Colonic mucosa (tissue), 4 donors: ENCODE measurements around the gene KRT74. TPM values are rescaled to one million over a fixed set of nuclear protein-coding genes. Genes with fewer than 3 reads are reported as not detected.

ENCODE experiments used
- DNase-seq: peaks from one replicate; pipeline ENCODE4 v3.0.0-alpha.2; 2020
- H3K27ac ChIP-seq: fragments of 200-600 bp; one replicate; pipeline ENCODE4 v1.8.0; 2021
- H3K27me3 ChIP-seq: fragments of 200-600 bp; one replicate; pipeline ENCODE4 v1.8.0; 2021
- H3K36me3 ChIP-seq: fragments of 200-600 bp; one replicate; pipeline ENCODE4 v1.8.0; 2021
- H3K4me1 ChIP-seq: fragments of 200-600 bp; one replicate; pipeline ENCODE4 v1.8.0; 2021; ENCODE audit warnings: mild to moderate bottlenecking
- H3K4me3 ChIP-seq: fragments of 200-600 bp; one replicate; pipeline ENCODE4 v1.8.0; 2021
- H3K9ac ChIP-seq, 2 donors: one replicate each; pipeline ENCODE4 v1.7.0; 2013; ENCODE audit warnings: control low read depth in 2 of 2, low read depth in 2 of 2, low read length in 2 of 2
- H3K9me3 ChIP-seq: fragments of 200-600 bp; one replicate; pipeline ENCODE4 v1.8.0; 2021
- intact Hi-C: fragments of 100-400 bp; cut with DNase I; formaldehyde crosslinking; loops from one replicate; pipeline ENCODE4 v1.14.1; 2022
- total RNA-seq, 2 donors: library from RNA; stranded (reverse); fragmentation: NEBNext Ultra II Directional in 1 of 2; extraction: Animal tissue kit (Norgen Biotek cat#: 25700) in 1 of 2; gene quantifications; one replicate each; pipeline ENCODE4 v1.2.1, GENCODE V29; 2021
- TF ChIP-seq, protein P1 (sequence below): fragments of 200-600 bp; IDR thresholded peaks from one replicate; pipeline ENCODE4 v1.8.0; 2022; ENCODE audit warnings: antibody characterized with exemption, mild to moderate bottlenecking
- donor health status: healthy.
- donor health status: DM: no; HTN: no; CAD: no.
- donor health status: DM: no; HTN: no; CAD: no.

KRT74 gene
- total RNA-seq, 2 donors from 2014 or later = not detected

DNA sequence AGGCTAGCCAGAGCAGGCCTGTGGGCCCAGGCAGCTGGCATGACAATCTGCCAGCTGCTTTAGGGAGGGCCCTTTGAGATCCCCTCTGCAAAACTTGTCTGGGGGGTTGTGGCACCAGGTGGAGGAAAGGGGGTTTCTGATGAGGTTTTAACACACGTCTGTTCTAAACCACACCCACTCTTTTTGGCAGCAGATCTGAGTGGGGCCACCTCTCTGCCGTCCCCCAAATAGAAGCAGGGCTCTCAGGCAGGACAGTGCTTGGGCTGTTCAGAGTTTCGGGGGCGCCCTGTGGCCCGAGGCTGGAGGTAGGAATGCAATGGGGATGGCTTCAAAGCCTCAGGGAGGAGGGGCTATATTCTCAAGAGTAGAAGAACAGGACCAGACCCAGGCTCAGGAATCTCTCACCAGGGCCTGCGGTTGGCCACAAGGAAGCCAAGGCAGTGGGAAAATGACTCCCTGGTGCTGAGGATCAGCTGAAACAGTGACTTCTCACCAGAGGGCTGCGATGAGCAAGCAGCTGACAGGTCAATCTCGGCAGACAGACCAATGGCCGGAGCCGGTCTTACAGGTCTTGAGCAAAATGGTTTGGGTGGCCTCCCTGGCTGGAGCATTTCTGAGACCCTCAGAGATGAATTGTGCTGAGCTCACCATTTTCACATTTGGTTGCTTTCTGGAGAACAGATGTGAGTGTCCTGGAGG lies 51.9 kb downstream of the KRT74 start:
- peak; percentile 6 for DNase-seq
- intact Hi-C loops = no loop called here
- Histone ChIP-seq H3K27ac (no peak overlapping the region), H3K9ac (no peak overlapping the region), H3K4me3 (no peak overlapping the region), H3K36me3 (no peaks in the 10 kb centered on the region), H3K9me3 (no peaks in the 10 kb centered on the region), H3K4me1 (no peaks in the 10 kb centered on the region), H3K27me3 (no peaks in the 10 kb centered on the region)
- TF ChIP-seq, protein P1, sequence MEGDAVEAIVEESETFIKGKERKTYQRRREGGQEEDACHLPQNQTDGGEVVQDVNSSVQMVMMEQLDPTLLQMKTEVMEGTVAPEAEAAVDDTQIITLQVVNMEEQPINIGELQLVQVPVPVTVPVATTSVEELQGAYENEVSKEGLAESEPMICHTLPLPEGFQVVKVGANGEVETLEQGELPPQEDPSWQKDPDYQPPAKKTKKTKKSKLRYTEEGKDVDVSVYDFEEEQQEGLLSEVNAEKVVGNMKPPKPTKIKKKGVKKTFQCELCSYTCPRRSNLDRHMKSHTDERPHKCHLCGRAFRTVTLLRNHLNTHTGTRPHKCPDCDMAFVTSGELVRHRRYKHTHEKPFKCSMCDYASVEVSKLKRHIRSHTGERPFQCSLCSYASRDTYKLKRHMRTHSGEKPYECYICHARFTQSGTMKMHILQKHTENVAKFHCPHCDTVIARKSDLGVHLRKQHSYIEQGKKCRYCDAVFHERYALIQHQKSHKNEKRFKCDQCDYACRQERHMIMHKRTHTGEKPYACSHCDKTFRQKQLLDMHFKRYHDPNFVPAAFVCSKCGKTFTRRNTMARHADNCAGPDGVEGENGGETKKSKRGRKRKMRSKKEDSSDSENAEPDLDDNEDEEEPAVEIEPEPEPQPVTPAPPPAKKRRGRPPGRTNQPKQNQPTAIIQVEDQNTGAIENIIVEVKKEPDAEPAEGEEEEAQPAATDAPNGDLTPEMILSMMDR = no peak

DNA sequence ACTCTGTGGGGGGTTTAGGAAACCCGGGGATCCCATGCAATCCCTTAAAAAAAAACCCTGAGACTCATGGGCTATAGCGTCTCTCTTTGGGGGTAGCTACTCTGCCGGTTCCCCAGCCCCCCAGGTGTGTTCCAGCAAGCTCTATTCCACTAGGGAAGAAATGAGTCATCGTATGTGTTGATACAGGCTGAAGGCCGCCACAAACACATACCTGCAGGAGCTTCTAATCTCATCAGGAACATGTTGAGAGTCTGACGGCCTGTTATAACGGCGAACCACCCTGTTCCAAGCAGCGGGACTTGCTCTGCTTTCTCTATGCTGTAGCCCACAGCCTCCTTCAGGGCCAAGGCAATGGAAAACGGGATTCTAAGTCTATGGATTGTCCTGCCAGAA lies 52.5 kb downstream of the KRT74 start:
- TF ChIP-seq, protein P1 = no peak
- intact Hi-C loops = no loop called here
- no peak overlapping the region for H3K9ac ChIP-seq
- H3K9me3 ChIP-seq = no peaks in the 10 kb centered on the region
- no peak overlapping the region for H3K27ac ChIP-seq
- no peak overlapping the region for H3K4me3 ChIP-seq
- no peaks in the 10 kb centered on the region for H3K4me1 ChIP-seq
- DNase-seq = peak; percentile 9
- no peaks in the 10 kb centered on the region for H3K36me3 ChIP-seq
- no peaks in the 10 kb centered on the region for H3K27me3 ChIP-seq

DNA sequence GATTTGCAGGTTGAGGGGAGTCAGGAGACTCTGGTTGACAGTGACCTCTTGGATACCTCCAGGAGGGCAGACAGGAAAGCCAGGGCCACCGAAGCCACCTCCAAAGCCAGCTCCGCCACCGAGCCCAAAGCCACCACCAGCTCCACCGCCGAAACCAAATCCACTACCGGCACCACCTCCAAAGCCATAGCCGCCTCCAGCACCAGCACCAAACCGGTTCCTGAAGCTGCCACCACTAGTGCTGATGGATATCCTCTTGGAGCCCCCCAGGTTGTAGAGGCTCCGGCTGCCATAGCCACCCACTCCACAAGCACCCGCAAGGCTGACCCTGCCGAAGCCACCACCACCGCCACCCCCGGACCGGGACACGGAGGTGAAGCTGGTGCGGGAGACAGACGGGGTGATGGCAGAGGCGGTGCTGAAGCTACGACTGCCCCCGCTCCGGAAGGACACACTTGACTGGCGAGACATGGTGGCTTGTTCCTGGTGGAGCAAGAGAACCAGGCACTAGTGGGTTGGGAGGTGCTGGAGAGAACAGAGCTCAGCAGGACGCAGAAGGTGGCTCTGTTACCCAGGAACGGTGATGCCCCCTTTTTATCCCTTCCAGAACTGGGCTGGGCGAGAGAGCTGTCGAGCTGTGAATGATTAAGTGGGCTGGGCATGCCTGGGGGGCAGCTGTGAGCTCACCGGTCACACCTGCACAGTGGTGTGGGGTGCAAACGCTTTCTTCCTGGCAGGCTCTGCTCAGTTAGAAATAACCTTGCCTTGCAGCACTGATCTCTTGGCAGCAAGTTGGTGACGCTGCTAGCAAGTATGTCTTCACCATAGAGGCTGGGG lies 53.6 kb downstream of the KRT74 start, which contains the start of gene KRT5:
Gene KRT5 (minus strand): TSS at position 569 of the 837 bp plus-strand sequence. CDS start 98 bp downstream, at position 471.
- Histone ChIP-seq H3K4me1 (no peaks in the 10 kb centered on the region), H3K27ac (no peak within 1 kb of the TSS), H3K4me3 (no peak within 1 kb of the TSS), H3K27me3 (no peaks in the 10 kb centered on the region), H3K9me3 (no peaks in the 10 kb centered on the region), H3K36me3 (no peaks in the 10 kb centered on the region), H3K9ac (no peak within 1 kb of the TSS)
- peak; percentile 11 for DNase-seq
- TF ChIP-seq, protein P1 = no peak
- intact Hi-C loops = no loop called here

DNA sequence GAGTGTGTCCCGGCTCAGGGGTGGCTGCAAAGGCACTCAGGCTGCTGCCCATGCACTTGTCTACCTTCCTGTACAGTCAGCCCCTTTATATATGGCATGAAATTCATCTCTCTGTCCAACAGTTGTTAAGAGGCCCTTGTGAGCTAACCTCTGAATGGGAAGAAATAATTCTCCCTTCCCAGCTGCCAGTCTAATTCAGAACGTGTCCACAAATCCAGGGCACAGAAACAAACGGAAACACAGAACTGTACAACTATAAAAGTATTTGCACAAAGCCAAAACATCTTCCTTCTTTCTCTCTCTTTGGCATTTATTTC lies 54.3 kb downstream of the KRT74 start:
- H3K27me3 ChIP-seq = no peaks in the 10 kb centered on the region
- no peak for DNase-seq
- H3K27ac ChIP-seq = no peak overlapping the region
- H3K4me3 ChIP-seq = no peak overlapping the region
- TF ChIP-seq, protein P1 = no peak
- no peaks in the 10 kb centered on the region for H3K4me1 ChIP-seq
- no peaks in the 10 kb centered on the region for H3K9me3 ChIP-seq
- intact Hi-C loops = no loop called here
- no peaks in the 10 kb centered on the region for H3K36me3 ChIP-seq
- H3K9ac ChIP-seq = no peak overlapping the region

DNA sequence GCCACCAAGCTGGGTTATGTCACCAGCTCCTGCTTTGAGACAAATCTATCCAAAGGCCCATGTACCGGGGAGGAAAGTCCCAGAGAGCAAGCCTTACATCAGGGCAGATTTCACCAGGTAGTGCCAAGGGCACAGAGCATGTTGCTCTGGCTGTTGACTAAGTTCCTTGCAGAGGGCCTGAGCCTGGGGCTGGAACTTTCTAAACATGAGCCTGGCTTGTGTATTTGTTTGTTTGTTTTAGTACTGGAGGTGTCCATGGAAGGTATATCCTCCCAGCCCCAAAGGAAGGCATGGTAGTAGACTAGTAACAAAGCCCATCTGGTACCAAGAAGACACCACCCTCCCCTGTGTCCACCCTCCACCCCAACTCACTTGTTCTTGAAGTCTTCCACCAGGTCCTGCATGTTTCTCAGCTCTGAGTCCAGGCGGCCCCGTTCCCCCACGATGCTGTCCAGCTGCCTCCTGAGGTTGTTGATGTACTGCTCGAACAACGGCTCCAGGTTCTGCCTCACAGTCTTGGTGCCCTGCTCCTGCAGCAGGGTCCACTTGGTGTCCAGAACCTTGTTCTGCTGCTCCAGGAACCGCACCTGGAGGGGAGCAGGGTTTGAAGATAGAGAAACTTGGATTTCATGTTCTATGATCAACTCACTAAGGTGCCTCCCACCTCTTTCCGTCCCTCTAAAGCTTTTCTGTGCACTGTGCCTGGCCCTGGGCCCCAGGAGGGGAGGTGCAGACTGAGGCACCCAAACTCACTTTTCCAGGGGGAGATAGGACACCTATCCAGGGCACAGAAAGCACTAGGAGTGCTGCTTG lies 54.9 kb downstream of the KRT74 start:
- Histone ChIP-seq H3K4me3 (no peak overlapping the region), H3K9me3 (no peaks in the 10 kb centered on the region), H3K27me3 (no peaks in the 10 kb centered on the region), H3K4me1 (no peaks in the 10 kb centered on the region), H3K36me3 (no peaks in the 10 kb centered on the region), H3K9ac (no peak overlapping the region), H3K27ac (no peak overlapping the region)
- peak; percentile 1 for DNase-seq
- intact Hi-C loops = no loop called here
- TF ChIP-seq, protein P1 = no peak
